IPS-18c (cell line): Measurements from ENCODE around the gene TMEM59.
"Not testable (repeated sequence)": the region's sequence is repeated elsewhere in the genome, so short reads cannot be mapped to it uniquely, and the experiment has no call there.

ENCODE experiments used
- H3K4me3 ChIP-seq: 2 replicates; pipeline ENCODE4 v1.7.0; 2013; ENCODE audit warnings: low read depth, mild to moderate bottlenecking, low read length, moderate library complexity; ENCODE audit not compliant: insufficient read depth
- H3K9me3 ChIP-seq: one replicate; pipeline ENCODE4 v1.6.1; 2013; ENCODE audit warnings: mild to moderate bottlenecking, low read length, moderate library complexity; ENCODE audit not compliant: control insufficient read depth, insufficient read depth

The TMEM59 gene

GRCh38 chr1:54069791-54070170 is 16.8 kb upstream of the TMEM59 start:
- H3K4me3 ChIP-seq = no peak overlapping the region

GRCh38 chr1:54064299-54064698 is 11.3 kb upstream of the TMEM59 start:
- Histone ChIP-seq H3K4me3 (no peak overlapping the region), H3K9me3 (no peaks in the 10 kb centered on the region)

More at GRCh38 chr1:54069791-54070170, 16.8 kb upstream of the TMEM59 start:
- peaks cover 2% of the 10 kb centered on the region for H3K9me3 ChIP-seq

GRCh38 chr1:54054438-54054749 is 1.4 kb upstream of the TMEM59 start:
- Histone ChIP-seq H3K4me3 (peak overlapping the region; percentile 61; the same call in 1 of the 2 replicates), H3K9me3 (no peaks in the 10 kb centered on the region)

GRCh38 chr1:54053745-54054437 is 887 bp upstream of the TMEM59 start:
- Histone ChIP-seq H3K9me3 (no peaks in the 10 kb centered on the region), H3K4me3 (peak overlapping the region; percentile 61)

DNA sequence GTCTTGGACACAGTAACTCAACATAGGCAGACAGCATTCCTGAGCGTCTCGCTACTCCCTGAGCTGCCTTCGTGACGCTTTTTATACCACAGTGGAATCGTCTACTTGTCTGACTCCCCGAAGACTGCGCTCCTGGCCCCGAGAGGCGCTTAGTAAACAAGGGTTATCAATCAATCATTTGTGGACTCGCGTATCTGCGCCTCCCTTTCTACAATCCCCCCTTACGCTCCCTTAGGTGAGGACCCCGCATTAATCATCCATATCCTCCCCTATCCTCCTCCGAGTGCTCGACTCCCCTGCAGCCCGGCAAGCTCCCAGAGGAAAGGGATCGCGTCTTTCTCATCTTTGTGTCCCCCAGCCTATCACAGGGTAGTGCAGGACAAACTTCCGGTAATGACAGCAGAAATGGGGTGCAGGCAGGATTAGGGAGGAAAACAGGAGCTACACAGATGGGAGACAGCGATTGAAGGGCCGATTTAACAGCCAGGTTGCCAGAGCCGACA is 522 bp downstream of the TMEM59 start:
- Histone ChIP-seq H3K9me3 (no peaks in the 10 kb centered on the region), H3K4me3 (peak overlapping the region; percentile 61)

DNA sequence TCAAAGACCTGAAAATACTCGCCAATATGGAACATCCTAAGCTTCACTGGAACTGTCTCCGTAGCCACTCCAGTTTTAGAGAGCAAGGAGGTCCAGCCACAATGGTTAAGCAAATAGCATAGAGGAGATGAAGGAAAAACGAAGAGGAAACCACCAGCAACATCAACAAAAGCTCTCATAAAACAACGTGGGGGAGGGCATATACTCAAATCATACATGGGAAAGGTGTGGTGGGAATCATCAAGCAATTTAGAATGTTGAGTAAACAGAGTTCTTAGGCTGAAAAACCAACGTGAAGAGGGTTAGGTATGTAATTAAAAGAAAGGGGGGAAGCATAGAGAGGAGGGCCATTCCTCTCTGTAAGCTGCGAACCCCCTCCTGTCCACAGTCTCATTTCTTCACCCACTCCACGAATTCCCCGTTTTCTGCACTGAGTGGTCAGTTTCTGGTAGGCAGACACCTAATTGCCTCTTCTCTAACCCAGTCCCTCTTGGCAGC is 1.0 kb downstream of the TMEM59 start:
- Histone ChIP-seq H3K9me3 (no peaks in the 10 kb centered on the region), H3K4me3 (peak overlapping the region; percentile 61)

- not testable (repeated sequence) for H3K4me3 ChIP-seq, H3K9me3 ChIP-seq
Measured at GRCh38 chr1:54050435-54050834, 2.6 kb downstream of the TMEM59 start.

DNA sequence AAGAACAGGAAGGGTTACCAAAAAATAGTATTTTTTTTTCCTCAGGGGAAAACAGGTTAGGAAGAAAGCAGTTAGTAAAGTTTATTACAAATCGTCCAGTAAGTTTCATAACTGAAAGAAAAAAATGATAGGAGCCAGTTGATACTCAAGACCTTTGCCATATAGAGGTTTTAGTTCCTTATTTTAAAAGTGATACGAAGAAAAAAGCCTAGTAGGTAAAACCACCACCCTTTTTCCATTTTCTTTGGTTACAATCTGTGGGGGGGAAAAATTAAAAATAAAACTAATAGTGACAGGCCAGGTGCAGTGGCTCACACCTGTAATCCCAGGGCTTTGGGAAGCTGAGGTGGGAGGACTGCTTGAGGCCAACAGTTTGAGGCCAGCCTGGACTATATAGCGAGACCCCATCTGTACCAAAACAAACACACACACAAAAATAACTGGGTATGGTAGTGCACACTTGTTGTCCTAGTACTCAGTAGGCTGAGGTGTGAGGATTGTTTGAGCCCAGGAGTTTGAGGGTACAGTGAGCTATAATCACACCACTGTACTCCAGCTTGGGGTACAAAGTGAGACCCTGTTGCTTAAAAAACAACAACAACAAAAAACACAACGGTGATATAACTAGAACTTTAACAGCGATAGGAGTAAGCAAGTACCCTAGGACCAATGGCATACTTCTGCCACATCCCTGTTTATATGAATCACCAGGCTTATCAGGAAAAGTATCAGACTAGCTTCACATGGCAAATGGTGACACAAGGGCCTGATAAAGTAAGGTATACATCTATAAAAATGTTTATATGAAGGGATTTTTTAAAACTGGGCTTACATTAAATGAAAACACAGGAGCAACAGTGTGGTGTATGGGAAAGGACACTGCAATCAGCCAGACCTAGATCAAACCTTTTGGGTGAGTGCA is 5.4 kb downstream of the TMEM59 start:
- H3K4me3 ChIP-seq = no peak overlapping the region

DNA sequence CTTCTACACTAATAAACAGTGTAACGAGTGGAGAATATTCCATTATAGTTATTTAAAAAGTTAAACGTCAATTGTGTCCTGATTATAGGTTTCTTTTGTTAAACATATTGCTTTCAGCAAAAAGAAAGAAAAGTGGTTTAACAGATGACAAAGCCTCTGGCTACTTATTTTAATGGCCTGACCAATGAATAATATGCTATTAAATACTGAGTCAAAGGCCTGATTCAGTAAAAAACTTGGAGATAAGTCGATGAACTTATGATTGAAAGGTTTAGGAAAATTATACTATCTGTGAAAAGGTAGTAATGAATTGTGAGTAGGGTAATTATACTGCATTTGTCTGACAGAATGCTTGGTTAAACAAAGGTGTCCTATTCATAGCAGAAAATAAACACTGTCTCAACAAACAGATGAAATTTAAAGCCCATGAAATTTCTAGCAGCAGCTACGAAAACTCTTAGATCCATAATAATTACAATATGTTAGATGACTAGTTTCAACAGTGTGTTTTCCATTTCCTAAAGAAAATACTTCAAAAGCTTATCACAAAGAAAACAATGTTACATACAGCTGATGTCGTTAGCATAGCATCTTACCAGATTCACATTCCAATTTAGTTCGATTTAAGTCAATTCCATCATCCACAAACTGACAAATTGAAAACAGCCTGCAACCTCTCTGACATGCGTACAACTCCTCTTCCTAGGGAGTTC is 6.2 kb downstream of the TMEM59 start:
- H3K9me3 ChIP-seq = no peaks in the 10 kb centered on the region
- no peak overlapping the region for H3K4me3 ChIP-seq

More for the DNA sequence above, 5.4 kb downstream of the TMEM59 start:
- H3K9me3 ChIP-seq = no peaks in the 10 kb centered on the region

DNA sequence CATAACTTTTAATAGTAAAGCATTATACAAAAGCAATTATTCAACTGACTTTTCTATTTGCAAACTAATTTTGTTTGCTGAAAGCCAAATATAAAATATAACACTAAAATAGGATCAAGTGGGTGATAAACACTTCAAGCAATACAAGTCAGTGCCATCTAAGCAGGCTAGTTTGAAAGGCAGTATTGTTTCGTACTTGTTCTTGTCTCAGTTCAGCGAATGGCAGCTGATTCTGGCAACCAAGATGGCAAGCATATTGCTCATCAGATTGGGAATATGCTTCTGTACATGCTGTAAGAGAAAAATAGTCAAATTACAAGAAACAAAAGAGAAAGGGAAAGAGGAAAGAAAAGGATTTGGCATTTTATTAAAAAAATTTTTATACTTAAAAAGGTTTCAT is 7.5 kb downstream of the TMEM59 start:
- no peaks in the 10 kb centered on the region for H3K9me3 ChIP-seq
- H3K4me3 ChIP-seq = no peak overlapping the region

- no peak overlapping the region for H3K4me3 ChIP-seq
Measured at GRCh38 chr1:54041806-54042205, 11.2 kb downstream of the TMEM59 start.

GRCh38 chr1:54037476-54037875 is 15.5 kb downstream of the TMEM59 start:
- Histone ChIP-seq H3K9me3 (no peaks in the 10 kb centered on the region), H3K4me3 (no peak overlapping the region)

More at GRCh38 chr1:54041806-54042205, 11.2 kb downstream of the TMEM59 start:
- no peaks in the 10 kb centered on the region for H3K9me3 ChIP-seq

GRCh38 chr1:54028306-54029251 is 24.4 kb downstream of the TMEM59 start:
- peaks cover 2% of the 10 kb centered on the region for H3K9me3 ChIP-seq
- H3K4me3 ChIP-seq = no peak overlapping the region

GRCh38 chr1:54027848-54028247 is 25.2 kb downstream of the TMEM59 start:
- no peak overlapping the region for H3K4me3 ChIP-seq
- H3K9me3 ChIP-seq = peaks cover 2% of the 10 kb centered on the region

DNA sequence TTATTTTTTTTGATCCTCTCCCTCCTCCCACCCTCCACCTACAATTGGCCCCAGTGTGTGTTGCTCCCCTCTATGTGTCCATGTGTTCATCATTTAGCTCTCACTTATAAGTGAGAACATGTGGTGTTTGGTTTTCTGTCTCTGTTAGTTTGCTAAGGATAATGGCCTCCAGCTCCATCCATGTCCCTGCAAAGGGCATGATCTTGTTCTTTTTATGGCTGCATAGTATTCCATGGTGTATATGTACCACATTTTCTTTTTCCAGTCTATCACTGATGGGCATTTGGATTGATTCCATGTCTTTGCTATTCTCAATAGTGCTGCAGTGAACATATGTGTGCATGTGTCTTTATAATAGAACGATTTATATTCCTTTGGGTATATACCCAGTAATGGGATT is 28.2 kb downstream of the TMEM59 start:
- H3K9me3 ChIP-seq, H3K4me3 ChIP-seq: not testable (repeated sequence)

DNA sequence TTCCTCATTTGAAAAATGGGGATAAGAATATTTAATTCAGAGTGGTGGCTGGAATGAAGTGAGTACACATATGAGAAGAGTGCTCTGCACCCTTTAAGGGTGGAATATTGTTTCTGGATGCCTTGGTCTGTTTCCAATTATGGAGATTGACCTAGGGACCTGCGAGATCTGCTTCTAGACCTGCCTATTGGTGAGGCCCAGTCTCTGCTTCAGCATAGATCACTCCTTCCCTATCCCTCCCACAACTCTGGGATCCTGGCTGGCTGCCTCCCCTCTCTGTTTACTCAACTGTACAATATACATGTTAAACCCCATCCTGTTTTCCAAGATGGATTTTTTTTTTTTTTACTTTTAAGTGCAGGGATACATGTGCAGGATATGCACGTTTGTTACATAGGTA is 28.6 kb downstream of the TMEM59 start:
- H3K9me3 ChIP-seq = peaks cover 2% of the 10 kb centered on the region
- H3K4me3 ChIP-seq = no peak overlapping the region
